Keratinocyte (primary cell): Measurements from ENCODE around the gene OR56B1. TPM values are rescaled to one million over a fixed set of nuclear protein-coding genes. Genes with fewer than 3 reads are reported as not detected.
"Not testable (repeated sequence)": the region's sequence is repeated elsewhere in the genome, so short reads cannot be mapped to it uniquely, and the experiment has no call there.

Experiments used
- DNase-seq: peaks from one replicate; pipeline ENCODE4 v3.0.0-alpha.2; 2011; ENCODE audit warnings: low read depth, missing footprints, low spot score
- FAIRE-seq: peaks from 2 replicates; lab custom pipeline; 2011; peaks lifted over from hg19 to GRCh38; lab: Jason Lieb, UNC
- H2AFZ ChIP-seq: 2 replicates; pipeline ENCODE4 v1.6.0; 2012; ENCODE audit warnings: low read length, control low read depth, inconsistent platforms; ENCODE audit not compliant: control insufficient read depth
- H3K27ac ChIP-seq: 2 replicates; pipeline ENCODE4 v1.5.1; 2011; ENCODE audit warnings: low read length; ENCODE audit not compliant: control insufficient read depth, insufficient read depth
- H3K27me3 ChIP-seq: 3 replicates; pipeline ENCODE4 v1.6.0; 2011; ENCODE audit warnings: low read length; ENCODE audit not compliant: control insufficient read depth, insufficient read depth; ENCODE audit errors: extremely low read depth
- H3K36me3 ChIP-seq, 2 experiments: 2 replicates in 1 of 2; 3 replicates in 1 of 2; pipeline ENCODE4 v1.5.1; 2011; ENCODE audit warnings: low read length in 2 of 2, mild to moderate bottlenecking in 1 of 2; ENCODE audit not compliant: control insufficient read depth in 2 of 2, insufficient read depth in 2 of 2; ENCODE audit errors: extremely low read depth in 1 of 2
- H3K4me1 ChIP-seq: 3 replicates; pipeline ENCODE4 v1.5.1; 2011; ENCODE audit warnings: low read length; ENCODE audit not compliant: control insufficient read depth, insufficient read depth; ENCODE audit errors: extremely low read depth
- H3K4me2 ChIP-seq: 3 replicates; pipeline ENCODE4 v1.6.0; 2011; ENCODE audit warnings: low read depth, low read length; ENCODE audit not compliant: control insufficient read depth, insufficient read depth; ENCODE audit errors: extremely low read depth
- H3K4me3 ChIP-seq, 3 experiments: fragments of 200-600 bp in 1 of 3; sonication (generic) in 1 of 3; 2 replicates in 2 of 3; 3 replicates in 1 of 3; pipeline ENCODE4 v1.5.1; 2011 to 2016; ENCODE audit warnings: low read length in 3 of 3, mild to moderate bottlenecking in 3 of 3, control low read depth in 2 of 3, inconsistent platforms in 1 of 3, low read depth in 1 of 3, mixed read lengths in 1 of 3, mixed run types in 1 of 3, moderate library complexity in 1 of 3; ENCODE audit not compliant: control insufficient read depth in 2 of 3, insufficient read depth in 2 of 3; ENCODE audit errors: extremely low read depth in 1 of 3
- H3K79me2 ChIP-seq: 2 replicates; pipeline ENCODE4 v1.6.0; 2012; ENCODE audit warnings: low read length; ENCODE audit not compliant: control insufficient read depth, insufficient read depth
- H3K9ac ChIP-seq: 3 replicates; pipeline ENCODE4 v1.6.0; 2011; ENCODE audit warnings: low read length; ENCODE audit not compliant: control insufficient read depth, insufficient read depth; ENCODE audit errors: extremely low read depth
- H3K9me1 ChIP-seq: 3 replicates; pipeline ENCODE4 v1.6.0; 2011; ENCODE audit warnings: low read length; ENCODE audit not compliant: control insufficient read depth, insufficient read depth; ENCODE audit errors: extremely low read depth
- H3K9me3 ChIP-seq: 2 replicates; pipeline ENCODE4 v1.5.1; 2012; ENCODE audit warnings: low read depth, low read length; ENCODE audit not compliant: control insufficient read depth
- H4K20me1 ChIP-seq: 3 replicates; pipeline ENCODE4 v1.6.0; 2011; ENCODE audit warnings: low read length; ENCODE audit not compliant: control insufficient read depth, insufficient read depth; ENCODE audit errors: extremely low read depth
- CTCF ChIP-seq, 3 experiments: IDR thresholded peaks in 1 of 3; conservative IDR thresholded peaks in 1 of 3; optimal IDR thresholded peaks in 1 of 3; 2 replicates in 2 of 3; 3 replicates in 1 of 3; pipeline versions ENCODE3 to v1.5.1; 2011; ENCODE audit warnings: low read length in 3 of 3, mild to moderate bottlenecking in 3 of 3, moderate library complexity in 2 of 3, control low read depth in 1 of 3, inconsistent platforms in 1 of 3; ENCODE audit not compliant: insufficient read depth in 2 of 3; ENCODE audit errors: extremely low read depth in 1 of 3
- EZH2 ChIP-seq: IDR thresholded peaks from one replicate; pipeline ENCODE4 v1.6.1; 2012; ENCODE audit warnings: inconsistent platforms, mild to moderate bottlenecking, low read length, moderate library complexity
- dilution Hi-C: fragments of 300-500 bp; cut with MboI; formaldehyde crosslinking; loops from one replicate; pipeline ENCODE4 v1.7.0; 2020; ENCODE audit warnings: low sequenced_read_pairs; ENCODE audit not compliant: extremely low pct_ligation_motif_present
- polyA plus RNA-seq, 5 experiments: library from polyadenylated mRNA; depleted of rRNA in 3 of 5; stranded (reverse) in 3 of 5; stranded (forward) in 1 of 5; unstranded in 1 of 5; fragments of >200 nt; gene quantifications; 1 replicate in 1 of 5; 2 replicates in 3 of 5; 3 replicates in 1 of 5; pipeline versions ENCODE4 v1.2.1 to v1.2.3, GENCODE V29; 2011 to 2012; ENCODE audit warnings: missing spikeins in 2 of 5, low read depth in 1 of 5, low replicate concordance in 1 of 5

OR56B1 gene
- polyA plus RNA-seq, 1 donor (not counting 4 experiments of a cell fraction or from before 2014, with no cell fraction given): not detected

GRCh38 chr11:5713695-5714094, 22.6 kb upstream of the OR56B1 start:
- dilution Hi-C loops: no loop called here
- no peak for DNase-seq
- no peak overlapping the region for H2AFZ ChIP-seq

GRCh38 chr11:5716518-5716917, 19.7 kb upstream of the OR56B1 start:
- H3K36me3 ChIP-seq, H3K9ac ChIP-seq, H3K4me3 ChIP-seq, H2AFZ ChIP-seq, DNase-seq, H3K27me3 ChIP-seq, H3K9me3 ChIP-seq, dilution Hi-C loops, H3K4me1 ChIP-seq, H3K27ac ChIP-seq, H3K4me2 ChIP-seq, FAIRE-seq, H4K20me1 ChIP-seq, H3K79me2 ChIP-seq, H3K9me1 ChIP-seq: not testable (repeated sequence)

More at GRCh38 chr11:5713695-5714094, 22.6 kb upstream of the OR56B1 start:
- H3K27me3 ChIP-seq: no peaks in the 10 kb centered on the region
- TF ChIP-seq CTCF (optimal IDR thresholded peaks at IDR 0.05 in 1 of 3, IDR thresholded peaks at IDR 0.05 in 1 of 3, conservative IDR thresholded peaks at IDR 0.05 in 1 of 3; ENCODE audit: extremely low read depth in 1 of 3, insufficient read depth in 2 of 3, low read length in 3 of 3) (no peak), EZH2 (no peak)
- FAIRE-seq: no peak
- no peaks in the 10 kb centered on the region for H3K9me3 ChIP-seq
- H3K4me3 ChIP-seq: no peak overlapping the region
- H3K27ac ChIP-seq: no peak overlapping the region
- no peaks in the 10 kb centered on the region for H3K79me2 ChIP-seq
- no peaks in the 10 kb centered on the region for H3K9me1 ChIP-seq
- H3K9ac ChIP-seq: no peak overlapping the region
- no peaks in the 10 kb centered on the region for H4K20me1 ChIP-seq
- no peak overlapping the region for H3K4me2 ChIP-seq
- no peaks in the 10 kb centered on the region for H3K4me1 ChIP-seq
- H3K36me3 ChIP-seq: no peaks in the 10 kb centered on the region
